ENCODE measurements around the gene GJB4.
A peak's percentile ranks its signal among the peaks of the same experiment; 100 is the strongest.
"Not testable (repeated sequence)": the region's sequence is repeated elsewhere in the genome, so short reads cannot be mapped to it uniquely, and the experiment has no call there.

The GJB4 gene

GRCh38 chr1:34794001-34794789 lies 34.7 kb downstream of the GJB4 start:
- Histone ChIP-seq H4K20me1 (0 out of 2 replicates have a peak, but pooled peaks cover 3% of the 10 kb centered on the region), H3K36me3 (no peaks in the 10 kb centered on the region), H3K4me2 (peak overlapping the region; percentile 92), H3K4me1 (peaks cover 74% of the 10 kb centered on the region), H3K9ac (0 out of 2 replicates have a peak overlapping the region, but pooled peaks have one; percentile 16), H3K9me3 (no peaks in the 10 kb centered on the region), H3K27ac (peak overlapping the region; percentile 49), H3K27me3 (no peaks in the 10 kb centered on the region), H3K4me3 (peak overlapping the region; percentile 64)
- no peak for TF ChIP-seq Cebpa-rat (IDR thresholded peaks at IDR 0.05)

- Histone ChIP-seq H3K4me1 (peaks cover 68% of the 10 kb centered on the region), H3K9ac (no peak overlapping the region), H3K4me3 (no peak overlapping the region), H4K20me1 (0 out of 2 replicates have a peak, but pooled peaks cover 3% of the 10 kb centered on the region), H3K27me3 (no peaks in the 10 kb centered on the region), H3K9me3 (no peaks in the 10 kb centered on the region), H3K4me2 (peak overlapping the region; percentile 92), H3K36me3 (no peaks in the 10 kb centered on the region), H3K27ac (no peak overlapping the region)
- no peak for TF ChIP-seq Cebpa-rat (IDR thresholded peaks at IDR 0.05)
Measured at GRCh38 chr1:34794790-34795180, 35.2 kb downstream of the GJB4 start.

DNA sequence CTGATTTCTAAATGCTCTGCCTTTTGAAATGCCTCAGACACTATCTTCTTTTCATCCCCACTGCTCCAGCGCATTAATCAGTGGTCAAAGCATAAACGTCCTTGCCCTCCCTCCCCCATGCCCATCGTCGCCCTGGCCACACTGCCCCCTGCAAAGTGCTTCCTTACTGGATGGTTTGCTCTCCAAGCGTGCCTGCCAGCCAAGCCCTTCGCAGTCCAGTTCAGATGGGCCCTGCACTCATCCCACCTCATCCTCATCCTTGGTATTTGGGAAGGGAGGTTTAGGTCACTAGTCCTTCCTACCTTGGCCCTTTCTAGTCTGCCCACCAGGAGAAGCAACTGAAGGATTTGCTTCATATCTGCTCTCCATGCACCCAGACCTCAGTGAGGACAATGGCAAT lies 36.4 kb downstream of the GJB4 start:
- peaks cover 57% of the 10 kb centered on the region for H3K4me1 ChIP-seq
- no peak overlapping the region for H3K9ac ChIP-seq
- TF ChIP-seq Cebpa-rat (IDR thresholded peaks at IDR 0.05): no peak
- H4K20me1 ChIP-seq: 0 out of 2 replicates have a peak, but pooled peaks cover 3% of the 10 kb centered on the region
- no peaks in the 10 kb centered on the region for H3K36me3 ChIP-seq
- no peak overlapping the region for H3K27ac ChIP-seq
- no peaks in the 10 kb centered on the region for H3K9me3 ChIP-seq
- no peaks in the 10 kb centered on the region for H3K27me3 ChIP-seq
- H3K4me2 ChIP-seq: peak overlapping the region; percentile 3
- H3K4me3 ChIP-seq: no peak overlapping the region

DNA sequence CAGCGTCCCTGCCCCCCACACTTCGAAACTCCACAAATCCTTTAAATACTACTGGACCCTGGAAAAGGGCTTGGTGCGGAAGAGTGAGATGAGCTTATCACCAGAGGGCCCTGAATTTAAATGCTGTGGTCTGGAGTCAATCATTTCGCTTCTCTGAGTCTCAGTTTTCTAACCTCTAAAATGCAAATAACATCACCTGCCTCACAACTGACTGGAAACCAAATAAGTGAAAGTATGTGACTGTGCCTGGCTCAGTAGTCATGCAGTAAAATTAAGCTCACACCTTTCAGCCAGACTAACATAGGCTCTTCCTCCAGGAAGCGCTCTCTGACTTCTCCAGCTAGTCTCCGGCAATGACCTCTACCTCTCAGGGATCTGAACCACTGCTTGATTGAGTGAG lies 37.5 kb downstream of the GJB4 start:
- Histone ChIP-seq H3K4me2 (no peak overlapping the region), H3K27me3 (no peaks in the 10 kb centered on the region), H3K9me3 (no peaks in the 10 kb centered on the region), H4K20me1 (0 out of 2 replicates have a peak, but pooled peaks cover 3% of the 10 kb centered on the region), H3K9ac (no peak overlapping the region), H3K4me1 (peaks cover 46% of the 10 kb centered on the region), H3K27ac (no peak overlapping the region), H3K4me3 (no peak overlapping the region), H3K36me3 (no peaks in the 10 kb centered on the region)
- no peak for TF ChIP-seq Cebpa-rat (IDR thresholded peaks at IDR 0.05)

GRCh38 chr1:34800214-34800613 lies 40.7 kb downstream of the GJB4 start:
- Histone ChIP-seq H4K20me1 (0 out of 2 replicates have a peak, but pooled peaks cover under 1% of the 10 kb centered on the region), H3K27me3 (no peaks in the 10 kb centered on the region), H3K27ac (no peak overlapping the region), H3K36me3 (no peaks in the 10 kb centered on the region), H3K4me1 (peaks cover 15% of the 10 kb centered on the region), H3K9ac (no peak overlapping the region), H3K4me3 (no peak overlapping the region), H3K4me2 (no peak overlapping the region), H3K9me3 (peaks cover 4% of the 10 kb centered on the region)
- TF ChIP-seq Cebpa-rat (IDR thresholded peaks at IDR 0.05): no peak

GRCh38 chr1:34803770-34804169 lies 44.2 kb downstream of the GJB4 start:
- Histone ChIP-seq H3K27ac (no peak overlapping the region), H3K27me3 (no peaks in the 10 kb centered on the region), H3K4me1 (no peaks in the 10 kb centered on the region), H3K4me3 (no peak overlapping the region), H3K9me3 (peaks cover 4% of the 10 kb centered on the region), H3K4me2 (no peak overlapping the region), H4K20me1 (no peaks in the 10 kb centered on the region), H3K9ac (no peak overlapping the region), H3K36me3 (no peaks in the 10 kb centered on the region)
- no peak for TF ChIP-seq Cebpa-rat (IDR thresholded peaks at IDR 0.05)

DNA sequence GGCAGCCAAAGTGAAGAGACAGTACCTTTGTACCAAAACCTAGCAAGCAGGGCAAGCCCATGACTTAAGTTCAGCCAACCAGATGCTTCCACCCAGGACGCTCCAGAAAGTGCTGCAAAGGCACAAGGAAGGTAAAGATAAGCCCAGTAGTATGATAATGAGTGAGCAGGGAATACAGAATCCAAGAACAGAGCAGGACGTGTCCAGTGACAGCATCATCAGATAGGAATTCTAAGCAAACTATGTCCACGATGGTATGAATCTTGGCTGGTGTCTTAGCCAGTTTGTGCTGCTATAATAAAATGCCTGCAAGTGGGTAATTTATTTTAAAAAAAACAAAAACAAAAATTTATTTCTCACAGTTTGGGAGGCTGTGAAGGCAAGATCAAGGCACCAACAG lies 46.9 kb downstream of the GJB4 start:
- Histone ChIP-seq H3K36me3 (no peaks in the 10 kb centered on the region), H3K9ac (no peak overlapping the region), H3K27me3 (no peaks in the 10 kb centered on the region), H4K20me1 (no peaks in the 10 kb centered on the region), H3K4me3 (no peak overlapping the region), H3K27ac (no peak overlapping the region), H3K9me3 (peaks cover 11% of the 10 kb centered on the region), H3K4me2 (no peak overlapping the region), H3K4me1 (no peaks in the 10 kb centered on the region)
- TF ChIP-seq Cebpa-rat (IDR thresholded peaks at IDR 0.05): no peak

DNA sequence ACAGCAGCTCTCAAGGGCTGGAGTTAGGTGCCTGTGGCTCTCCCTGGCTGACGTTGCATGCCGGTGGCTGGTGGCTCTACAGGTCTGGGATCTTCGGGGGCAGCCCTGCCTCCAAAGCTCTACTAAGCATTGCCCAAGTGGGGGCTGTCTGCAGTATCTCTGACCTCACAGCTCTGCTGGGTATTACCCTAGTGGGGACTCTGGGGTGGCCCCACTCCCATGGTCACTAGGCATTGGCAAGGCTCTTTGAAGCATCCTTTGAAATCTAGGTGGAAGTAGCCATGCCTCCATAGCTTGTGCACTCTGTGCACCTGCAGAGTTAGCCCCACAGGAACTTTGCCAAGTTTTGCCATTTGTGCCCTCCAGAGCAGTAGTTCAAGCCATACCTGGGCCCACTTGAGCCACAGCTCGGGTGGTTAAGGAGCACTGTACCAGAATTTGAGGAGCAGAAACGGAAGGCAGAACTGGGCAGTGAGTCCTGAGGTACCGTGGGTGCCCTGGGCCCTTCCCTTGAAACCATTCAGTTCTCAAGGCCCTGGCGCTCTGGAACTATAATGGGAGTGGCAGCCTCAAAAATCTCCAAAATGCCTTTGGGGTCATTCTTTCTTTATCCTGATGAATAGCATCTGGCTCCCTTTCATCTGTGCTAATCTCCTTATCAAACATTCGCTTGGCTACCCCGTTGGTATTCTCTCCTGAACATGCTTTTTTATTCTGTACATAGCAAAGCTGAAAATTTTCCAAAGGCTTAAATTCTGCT lies 48.7 kb downstream of the GJB4 start:
- Histone ChIP-seq H3K9me3 (peaks cover 15% of the 10 kb centered on the region), H3K27me3 (no peaks in the 10 kb centered on the region), H3K4me3 (no peak overlapping the region), H3K4me2 (no peak overlapping the region), H3K4me1 (no peaks in the 10 kb centered on the region), H3K36me3 (no peaks in the 10 kb centered on the region), H4K20me1 (no peaks in the 10 kb centered on the region), H3K27ac (no peak overlapping the region), H3K9ac (no peak overlapping the region)
- no peak for TF ChIP-seq Cebpa-rat (IDR thresholded peaks at IDR 0.05)

- not testable (repeated sequence) for H3K4me1 ChIP-seq, H3K4me3 ChIP-seq, H3K27me3 ChIP-seq, H3K9ac ChIP-seq, H4K20me1 ChIP-seq, H3K27ac ChIP-seq, H3K36me3 ChIP-seq, H3K4me2 ChIP-seq
- H3K9me3 ChIP-seq: peaks cover 10% of the 10 kb centered on the region
Measured at GRCh38 chr1:34810781-34811180, 51.2 kb downstream of the GJB4 start.

Measured in BLaER1 (cell line).